Retinal pigment epithelial cell (primary cell): ENCODE data around the gene SALL1.

ENCODE experiments used
- DNase-seq: peaks from one replicate; pipeline ENCODE4 v3.0.0-alpha.2; 2010; ENCODE audit warnings: low read depth
- H3K4me3 ChIP-seq: 2 replicates; pipeline ENCODE4 v1.5.1; 2011; ENCODE audit warnings: mild to moderate bottlenecking, low read length, control low read depth, moderate library complexity
- CTCF ChIP-seq: conservative IDR thresholded peaks from 2 replicates; pipeline ENCODE4 v1.5.1; 2011; ENCODE audit warnings: low read depth, low read length, control low read depth, inconsistent platforms

The SALL1 gene

GRCh38 chr16:51121850-51122249, 29.2 kb downstream of the SALL1 start:
- H3K4me3 ChIP-seq: no peak overlapping the region
- no peak for TF ChIP-seq CTCF

GRCh38 chr16:51120730-51121347, 30.2 kb downstream of the SALL1 start:
- DNase-seq: no peak
- no peak for TF ChIP-seq CTCF
- H3K4me3 ChIP-seq: no peak overlapping the region

More at GRCh38 chr16:51121850-51122249, 29.2 kb downstream of the SALL1 start:
- no peak for DNase-seq

GRCh38 chr16:51119973-51120729, 30.9 kb downstream of the SALL1 start:
- no peak overlapping the region for H3K4me3 ChIP-seq
- no peak for DNase-seq
- no peak for TF ChIP-seq CTCF

- no peak for TF ChIP-seq CTCF
- H3K4me3 ChIP-seq: no peak overlapping the region
- no peak for DNase-seq
These were observed 31.5 kb downstream of the SALL1 start for GRCh38 chr16:51119556-51119955.

- no peak for TF ChIP-seq CTCF
- no peak overlapping the region for H3K4me3 ChIP-seq
- no peak for DNase-seq
These were observed 34.7 kb downstream of the SALL1 start for GRCh38 chr16:51116353-51116752.

GRCh38 chr16:51114382-51114781, 36.7 kb downstream of the SALL1 start:
- DNase-seq: no peak
- no peak overlapping the region for H3K4me3 ChIP-seq
- no peak for TF ChIP-seq CTCF
